Head of caudate nucleus (tissue), 42 donors: ENCODE measurements around the gene MYO3A.

ENCODE experiments used
- DNase-seq, 42 donors: peaks; one replicate each; pipeline versions ENCODE4 v3.0.0 to v3.0.0-alpha.2; 2020 to 2021; ENCODE audit warnings: mixed read lengths in 7 of 42
- intact Hi-C: fragments of 100-400 bp; cut with DNase I; formaldehyde crosslinking; loops from one replicate; pipeline ENCODE4 v1.15.0; 2022

MYO3A gene

DNA sequence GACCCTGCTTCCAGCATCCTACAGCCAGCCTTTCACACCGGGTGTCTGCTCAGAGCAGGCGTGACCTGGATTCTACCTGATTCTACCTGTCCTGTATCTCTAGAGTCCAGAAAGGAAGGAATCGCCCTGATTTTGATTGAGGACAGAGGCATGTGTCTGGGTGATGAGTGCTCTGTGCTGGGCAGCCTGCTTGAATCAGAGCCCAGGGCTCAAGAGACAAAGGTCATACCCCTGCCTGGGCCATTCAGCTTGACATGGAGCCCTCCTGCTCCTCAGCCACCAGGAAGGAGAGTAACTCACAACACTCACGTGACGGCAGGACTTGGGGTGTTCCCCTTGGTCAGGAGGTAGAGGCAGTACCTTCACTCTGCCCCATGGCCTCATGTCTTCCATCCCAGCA lies 293.8 kb downstream of the MYO3A start:
- DNase-seq = no peak
- intact Hi-C loops = no loop called here

DNA sequence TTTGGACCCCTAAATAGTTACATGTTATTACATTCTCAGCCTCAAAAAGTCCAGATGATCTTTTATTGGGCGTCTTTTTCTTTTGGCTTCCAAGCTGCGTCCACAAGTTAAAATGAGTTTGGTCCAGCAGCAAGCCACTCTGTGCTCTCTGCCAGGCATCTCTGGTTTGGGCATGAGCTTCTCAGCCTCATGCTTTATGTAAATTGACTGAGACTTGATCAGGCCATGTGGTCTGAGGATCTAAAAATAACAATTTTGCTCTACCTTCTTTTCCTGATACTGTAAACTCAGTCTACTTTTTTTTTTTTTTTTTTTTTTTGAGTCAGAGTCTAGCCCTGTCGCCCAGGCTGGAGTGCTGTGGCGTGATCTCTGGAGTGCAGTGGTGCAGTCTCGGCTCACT lies 298.1 kb downstream of the MYO3A start:
- intact Hi-C loops = no loop called here
- DNase-seq = no peak

DNA sequence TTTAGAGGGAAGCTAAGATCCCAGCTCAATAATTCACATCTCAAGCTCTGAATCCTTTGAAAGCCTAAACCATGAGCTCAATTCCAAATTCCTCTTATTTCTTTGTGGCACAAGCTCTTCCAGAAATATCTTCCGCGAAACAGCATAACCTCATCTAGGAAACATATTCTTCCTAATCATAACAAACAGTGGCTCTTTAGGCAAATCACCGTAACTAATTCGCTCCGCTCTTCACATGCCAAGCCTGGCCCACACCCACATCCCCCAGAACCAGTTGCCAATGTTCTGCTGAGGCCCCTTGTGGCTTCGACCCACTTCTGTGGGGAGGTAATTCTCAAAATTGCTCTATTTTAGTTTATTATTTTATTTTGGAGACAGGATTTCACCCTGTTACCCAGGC lies 301.7 kb downstream of the MYO3A start:
- DNase-seq = no peak
- intact Hi-C loops = no loop called here

DNA sequence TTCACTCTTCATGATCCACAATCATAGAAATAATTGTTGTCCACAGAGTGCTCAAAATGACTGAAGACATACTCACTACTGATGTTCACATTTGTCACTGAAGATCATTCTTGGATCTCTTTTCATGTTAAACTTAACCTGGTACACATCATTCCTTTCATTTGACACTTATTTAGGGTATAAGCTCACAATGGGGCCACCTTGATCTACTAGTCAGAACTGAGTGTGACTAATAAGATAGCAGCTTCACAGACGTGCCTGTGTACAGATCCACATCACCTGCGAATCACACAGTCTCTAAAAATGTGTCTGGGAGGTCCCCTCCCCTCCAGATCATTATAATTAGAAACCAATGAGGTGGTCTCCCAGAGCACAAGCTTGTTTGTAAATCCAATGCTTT lies 304.3 kb downstream of the MYO3A start:
- DNase-seq = no peak
- intact Hi-C loops = no loop called here

DNA sequence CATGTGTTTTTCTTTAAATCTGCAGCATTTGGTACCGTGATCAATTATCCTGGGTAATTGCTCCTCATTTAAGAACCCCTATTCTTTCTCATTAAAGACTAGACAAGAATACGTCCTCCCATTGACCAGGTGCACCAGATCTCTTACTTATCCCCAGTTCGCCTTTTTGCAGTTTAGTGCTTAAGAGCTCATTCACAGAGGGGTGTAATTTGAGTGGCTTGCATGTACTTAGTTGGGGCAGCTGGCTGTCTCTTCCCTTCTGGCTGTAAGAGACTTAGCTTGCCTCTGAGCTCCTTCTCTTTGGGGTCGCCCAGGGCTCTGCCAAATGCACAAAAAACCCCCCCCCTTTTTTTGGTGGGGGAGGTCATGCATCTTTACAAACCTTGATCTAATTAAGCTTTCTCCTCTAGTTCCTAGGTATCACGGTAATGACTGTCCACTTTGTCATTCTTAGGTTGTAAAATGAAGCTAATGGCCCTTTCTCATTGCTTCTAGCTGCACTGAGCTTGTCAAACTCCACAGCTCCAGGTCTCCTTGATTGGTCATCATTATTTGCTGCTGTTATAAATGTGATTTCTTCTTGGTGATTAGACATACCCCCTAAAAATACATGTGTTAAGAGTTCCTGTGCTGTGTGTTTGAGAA lies 308.8 kb downstream of the MYO3A start:
- no peak for DNase-seq
- intact Hi-C loops = no loop called here

DNA sequence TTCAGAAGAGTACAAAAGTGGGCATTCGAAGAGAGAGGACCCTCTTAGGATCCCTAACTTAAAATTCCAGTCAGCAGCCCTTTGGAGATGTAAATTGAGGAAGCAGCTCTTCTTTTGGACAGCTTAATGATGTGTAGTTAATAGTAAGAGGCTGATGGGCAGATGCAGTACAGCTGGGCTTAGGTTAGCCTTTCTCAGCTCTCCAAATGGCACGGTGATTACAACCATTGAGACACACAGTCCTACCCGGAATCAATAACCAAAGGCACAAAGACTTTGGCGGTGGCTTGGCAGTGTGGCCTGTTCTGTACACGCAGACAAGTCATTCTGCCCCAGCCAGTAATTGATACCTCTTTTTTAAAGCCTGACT lies 309.3 kb downstream of the MYO3A start:
- intact Hi-C loops = no loop called here
- DNase-seq = no peak

DNA sequence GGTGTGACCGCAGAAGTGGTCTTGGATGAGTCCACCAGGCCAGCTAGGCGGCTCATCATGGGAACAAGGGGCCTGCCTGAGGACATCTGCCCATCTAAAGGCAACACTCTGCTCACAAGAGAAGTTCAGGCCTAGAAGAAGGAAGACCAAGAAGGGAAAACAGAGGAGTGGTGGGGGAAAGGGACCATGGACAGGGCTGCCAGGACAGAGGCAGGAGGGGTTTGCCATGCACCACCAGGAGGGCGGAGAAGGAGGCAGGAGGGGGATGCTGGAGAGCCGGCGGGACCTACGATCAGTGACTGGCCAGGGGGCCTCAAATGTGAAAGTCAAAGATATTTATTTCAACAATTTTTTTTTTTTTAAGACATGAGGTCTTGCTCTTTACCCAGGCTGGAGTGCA lies 315.7 kb downstream of the MYO3A start:
- no peak for DNase-seq
- intact Hi-C loops = no loop called here

DNA sequence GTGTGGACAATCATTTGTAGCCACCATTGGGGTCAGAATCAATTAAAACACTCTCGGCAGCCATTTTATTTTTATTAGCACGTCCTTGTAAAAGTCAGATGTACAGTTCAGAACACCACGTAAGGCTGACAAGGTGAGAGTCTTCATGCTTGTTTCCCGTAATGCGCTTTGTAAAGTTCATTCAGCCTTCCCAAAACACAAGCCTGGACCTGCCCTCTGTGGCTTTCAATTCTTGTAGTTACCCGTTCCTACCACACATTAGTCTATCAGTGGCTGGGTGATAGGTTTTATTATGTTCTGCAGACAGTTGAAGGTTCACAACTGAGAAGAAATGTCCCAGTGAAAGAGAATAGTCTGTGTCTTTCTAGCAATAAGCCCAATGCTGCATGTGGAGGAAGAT lies 317.9 kb downstream of the MYO3A start:
- intact Hi-C loops = no loop called here
- no peak for DNase-seq

DNA sequence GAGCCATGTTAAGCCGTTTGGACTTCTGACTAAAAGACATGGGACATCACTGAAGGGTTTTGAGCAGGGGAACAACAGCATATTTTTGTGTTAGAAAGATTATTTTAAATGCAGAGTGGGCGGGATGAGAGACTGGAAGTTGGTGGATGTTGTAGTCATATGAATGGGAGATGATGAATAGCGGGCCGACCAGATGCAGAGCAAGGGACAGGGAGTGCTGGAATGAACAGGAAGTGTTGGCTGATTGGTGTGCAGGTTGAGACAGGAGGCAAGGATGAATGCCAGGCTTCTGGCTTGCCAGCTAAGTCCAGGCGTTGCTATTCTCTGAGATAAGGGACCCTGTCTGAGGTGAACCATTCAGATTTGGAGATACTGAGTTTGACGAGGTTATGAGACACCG lies 320.6 kb downstream of the MYO3A start:
- peak in 17 of 42 donors; percentile 11 to 68 (median 36) for DNase-seq
- intact Hi-C loops = no loop called here

DNA sequence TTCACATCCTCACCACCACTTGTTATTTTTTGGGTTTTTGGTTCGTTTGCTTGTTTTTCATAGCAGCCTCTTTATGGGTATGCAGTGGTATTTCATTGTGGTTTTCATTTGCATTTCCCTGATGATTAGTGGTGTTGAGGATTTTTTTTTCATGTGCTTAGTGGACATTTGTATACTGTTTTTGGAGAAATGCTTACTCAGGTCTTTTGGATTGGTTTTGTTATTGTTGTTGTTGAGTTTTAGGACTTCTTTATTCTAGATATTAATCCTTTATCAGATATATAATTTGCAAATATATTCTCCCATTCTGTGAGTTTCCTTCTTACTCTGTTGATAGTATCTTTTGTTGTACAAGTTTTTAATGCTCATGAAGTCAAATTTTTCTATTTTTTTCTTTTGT lies 325.3 kb downstream of the MYO3A start:
- DNase-seq = no peak
- intact Hi-C loops = no loop called here
